GM21367 (cell line): ENCODE results near the gene HOXC4.

Source experiments
- ATAC-seq: cut with Tn5 transposase; IDR thresholded peaks from one replicate; pipeline ENCODE4 v1.9.1; 2021; ENCODE audit not compliant: unreplicated experiment

Gene HOXC4

GRCh38 chr12:54053751-54054741, at the start of gene HOXC4:
Gene HOXC4 (plus strand): TSS chr12:54053835. CDS start chr12:54053923, 88 bp downstream.
- ATAC-seq = peak; percentile 21

DNA sequence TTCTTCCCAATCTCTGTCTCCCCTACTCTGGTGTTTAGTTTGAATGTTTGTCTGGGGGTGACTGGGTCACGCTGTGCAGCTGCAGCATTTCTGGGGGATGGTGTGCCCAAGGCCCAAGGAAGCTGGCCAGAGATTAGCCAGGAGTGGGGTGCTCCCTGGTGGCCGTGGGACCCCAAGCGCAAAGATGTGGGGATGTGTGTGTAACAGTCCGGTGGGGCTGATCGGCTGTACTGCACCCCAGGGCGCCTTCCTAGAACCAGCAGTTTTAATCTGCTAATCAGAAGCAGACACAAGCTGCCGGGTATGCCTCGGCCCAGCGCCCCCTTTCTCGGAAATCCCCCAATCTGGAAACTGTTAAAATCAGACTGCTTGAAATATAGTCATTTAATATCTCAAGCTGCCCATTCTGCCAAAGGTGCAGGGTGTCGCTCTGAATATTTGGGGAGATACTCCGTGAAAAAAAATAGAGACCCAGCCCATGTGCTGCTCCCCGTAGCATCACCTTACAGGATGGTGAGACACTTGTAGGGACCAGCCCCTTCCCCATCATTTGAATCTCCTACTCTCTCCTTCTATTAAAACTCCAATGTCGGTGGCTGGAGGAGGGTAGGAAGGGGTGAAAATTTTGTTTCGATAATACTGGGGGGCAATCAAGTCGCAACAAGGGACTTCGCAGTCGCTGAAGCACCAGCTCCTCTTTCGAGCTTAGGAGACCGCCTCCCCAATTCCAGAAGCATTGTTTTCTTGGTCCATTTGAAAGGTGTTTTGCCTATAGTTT, 49.4 kb upstream of the HOXC4 start:
- ATAC-seq = no peak

GRCh38 chr12:54004841-54005530, 48.6 kb upstream of the HOXC4 start:
- no peak for ATAC-seq

GRCh38 chr12:54005531-54005852, 48.1 kb upstream of the HOXC4 start:
- no peak for ATAC-seq

- ATAC-seq = no peak
Observed at GRCh38 chr12:54005853-54006558, 47.6 kb upstream of the HOXC4 start.

DNA sequence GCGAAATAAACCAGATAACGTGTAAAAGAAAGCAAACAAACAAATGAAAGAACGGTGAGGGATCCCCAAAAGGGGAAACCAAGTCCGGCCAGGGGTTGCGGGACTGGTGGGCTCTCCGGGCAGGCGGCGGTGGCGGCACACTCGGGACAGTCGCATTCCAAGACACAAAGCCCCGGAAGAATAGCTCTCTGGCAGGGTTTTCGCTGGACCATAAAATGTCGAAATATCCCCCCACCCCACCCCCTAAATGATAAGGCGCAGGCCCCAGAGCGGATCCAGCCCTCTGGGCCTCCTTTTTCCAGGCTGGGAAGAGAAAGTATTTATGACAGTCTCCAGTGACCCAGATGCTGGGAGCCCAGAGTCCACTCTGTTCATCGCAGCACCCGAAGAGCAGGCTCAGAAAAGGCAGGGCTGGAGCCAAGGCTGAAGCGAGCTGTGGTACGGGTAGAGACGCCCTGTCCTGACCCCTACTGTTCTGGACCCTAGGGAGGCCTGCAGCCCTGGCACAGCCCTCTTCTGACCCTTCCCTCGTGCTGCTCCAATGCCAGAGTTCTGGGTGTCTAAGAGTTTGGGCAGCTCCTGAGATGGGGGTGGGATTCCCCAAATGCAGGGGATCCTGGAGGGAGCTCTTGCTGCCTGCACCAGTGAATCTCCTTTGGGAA, 46.9 kb upstream of the HOXC4 start:
- ATAC-seq = no peak

DNA sequence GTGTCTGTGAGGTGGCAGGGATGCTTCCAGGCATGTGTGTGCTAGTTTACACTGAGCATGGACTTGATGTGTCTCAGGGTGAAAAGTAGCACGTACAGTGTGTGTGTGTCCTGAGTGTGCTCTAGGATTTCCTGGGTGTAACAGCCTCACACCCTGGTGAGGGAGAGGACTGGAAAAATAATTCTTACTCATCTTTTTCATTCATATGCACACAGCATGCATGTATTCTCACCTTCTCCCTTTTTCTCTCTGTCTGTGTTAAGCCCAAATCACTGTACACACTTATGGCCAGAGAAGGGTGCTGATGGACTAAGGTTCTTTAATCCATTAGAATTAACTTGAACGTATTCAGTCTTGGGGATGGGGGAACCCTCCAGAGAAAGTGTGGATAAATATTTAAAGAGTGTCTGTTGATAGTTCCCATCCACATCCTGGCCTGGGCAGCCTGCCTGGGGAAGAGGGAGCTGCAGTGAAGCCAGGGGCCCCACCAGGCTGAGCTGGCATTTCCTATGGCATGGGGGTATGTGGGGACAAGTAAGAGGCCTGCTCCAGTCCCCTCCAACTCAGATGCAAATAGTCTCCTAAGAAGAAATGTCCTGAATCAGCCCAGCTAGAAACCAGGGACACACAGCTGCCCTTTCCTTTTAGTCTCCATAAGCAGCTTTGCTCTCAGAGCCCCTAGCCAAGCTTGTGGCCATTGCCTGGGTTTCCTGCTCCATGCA, 45.9 kb upstream of the HOXC4 start:
- no peak for ATAC-seq

DNA sequence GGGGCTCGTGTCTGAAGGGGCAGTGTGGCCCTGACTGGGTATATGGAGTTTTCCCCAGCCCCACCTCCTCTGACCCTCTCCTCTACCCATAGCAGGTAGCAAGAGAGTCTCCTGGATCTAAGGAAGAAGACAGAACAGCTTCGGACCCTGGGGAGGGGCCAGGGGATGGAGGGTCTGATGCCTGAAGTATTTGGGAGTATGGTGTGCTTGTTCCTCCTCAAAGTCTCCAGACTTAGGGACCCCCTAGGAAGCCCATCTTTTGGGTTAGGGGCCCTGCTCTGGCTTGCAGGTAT, 45.4 kb upstream of the HOXC4 start:
- ATAC-seq = no peak

DNA sequence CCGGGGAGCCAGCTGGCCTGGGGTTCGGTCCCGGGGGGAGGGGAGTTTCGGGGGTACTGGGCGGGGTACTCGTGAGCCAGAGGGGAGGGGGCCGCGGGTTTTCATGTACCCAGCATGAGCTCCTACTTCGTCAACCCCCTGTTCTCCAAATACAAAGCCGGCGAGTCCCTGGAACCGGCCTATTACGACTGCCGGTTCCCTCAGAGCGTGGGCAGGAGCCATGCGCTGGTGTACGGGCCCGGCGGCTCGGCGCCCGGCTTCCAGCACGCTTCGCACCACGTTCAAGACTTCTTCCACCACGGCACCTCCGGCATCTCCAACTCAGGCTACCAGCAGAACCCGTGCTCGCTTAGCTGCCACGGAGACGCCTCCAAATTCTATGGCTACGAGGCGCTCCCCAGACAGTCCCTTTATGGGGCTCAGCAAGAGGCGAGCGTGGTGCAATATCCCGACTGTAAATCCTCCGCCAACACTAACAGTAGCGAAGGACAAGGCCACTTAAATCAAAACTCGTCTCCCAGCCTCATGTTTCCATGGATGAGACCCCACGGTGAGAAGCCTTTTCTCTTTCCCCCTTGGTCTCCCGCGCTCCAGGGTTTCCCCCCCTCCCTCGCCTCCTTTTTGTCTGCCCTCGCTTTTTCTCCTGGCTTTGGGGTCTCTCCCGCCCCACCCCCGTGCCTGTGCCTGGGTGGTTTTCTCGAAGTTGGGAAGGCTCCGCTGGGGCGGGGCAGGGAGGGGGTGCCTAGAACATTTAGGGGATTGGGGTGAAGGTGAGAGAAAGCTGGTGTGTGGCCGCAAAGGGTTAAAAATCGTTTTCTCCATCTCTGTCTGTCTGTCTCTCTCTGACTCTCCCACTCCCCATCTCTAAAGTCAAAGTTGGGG, 44.2 kb upstream of the HOXC4 start:
- ATAC-seq = no peak

- no peak for ATAC-seq
Observed at GRCh38 chr12:54010053-54010971, 43.3 kb upstream of the HOXC4 start.

- no peak for ATAC-seq
Observed at GRCh38 chr12:54010972-54011664, 42.5 kb upstream of the HOXC4 start.

- ATAC-seq = no peak
Observed at GRCh38 chr12:54011665-54012532, 41.7 kb upstream of the HOXC4 start.

GRCh38 chr12:54012631-54013409, 40.8 kb upstream of the HOXC4 start:
- no peak for ATAC-seq

DNA sequence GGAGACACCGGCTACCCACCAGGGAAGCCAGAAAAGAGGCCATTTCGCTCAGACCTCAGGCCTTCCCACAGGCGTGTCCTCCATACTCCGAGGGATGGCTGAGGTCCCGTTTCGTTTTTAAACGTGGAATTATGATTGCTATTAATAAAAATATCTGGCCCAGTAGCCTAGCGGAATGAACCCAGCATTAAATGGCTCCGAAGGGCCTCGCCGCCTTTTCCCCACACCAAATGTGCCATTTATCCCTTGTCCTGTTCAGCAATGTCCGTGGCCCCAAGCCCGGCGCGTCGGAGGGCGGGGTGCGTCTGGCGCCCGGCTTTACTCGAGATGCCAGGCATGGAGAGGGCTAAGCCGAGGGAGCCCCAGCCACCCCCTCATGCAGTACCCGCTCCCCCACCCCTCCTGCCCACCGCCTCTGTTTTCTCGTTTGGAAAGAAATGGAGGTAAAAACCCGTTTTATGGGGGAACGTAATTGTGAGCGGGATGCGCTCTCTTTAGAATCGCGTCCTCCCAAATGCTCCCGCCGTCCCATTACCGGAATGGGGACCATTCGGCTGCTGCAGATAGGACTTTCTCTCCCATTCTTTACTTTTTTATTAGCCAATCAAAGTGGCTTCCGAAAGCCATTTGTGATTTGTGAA, 39.1 kb upstream of the HOXC4 start:
- no peak for ATAC-seq
